Bronchus fibroblast of lung (primary cell): ENCODE data around the gene PABPC5. TPM values are rescaled to one million over a fixed set of nuclear protein-coding genes. Genes with fewer than 3 reads are reported as not detected.

Experiments
- total RNA-seq: library from RNA; depleted of rRNA; stranded (reverse); fragments of >200 nt; gene quantifications from 2 replicates; pipeline ENCODE4 v1.2.3, GENCODE V29; 2015

The PABPC5 gene
- total RNA-seq: 0.67 and 0.74 TPM in 2 replicates

GRCh38 chrX:91434351-91435168 lies at the start of gene PABPC5:
TSS of gene PABPC5 (plus strand) at chrX:91434839. CDS start at chrX:91435578, 739 bp downstream.

